ENCODE results near the gene KIAA1671. TPM values are rescaled to one million over a fixed set of nuclear protein-coding genes. Genes with fewer than 3 reads are reported as not detected.

The KIAA1671 gene
- total RNA-seq, 1 experiment from 2014 or later = 12.8 TPM

GRCh38 chr22:25023879-25024278, 71.4 kb downstream of the KIAA1671 start:
- intact Hi-C loops (cut with micrococcal nuclease; ENCODE audit: unreplicated experiment) = no loop called here
- no peaks in the 10 kb centered on the region for H3K9me3 ChIP-seq (ENCODE audit: low read depth, low read length, poor library complexity, severe bottlenecking)
- H3K4me1 ChIP-seq (ENCODE audit: insufficient read depth, low read length, poor library complexity, severe bottlenecking) = no peaks in the 10 kb centered on the region
- ChIA-PET CTCF (no interaction called here), POLR2A (ENCODE audit: low non-redundant PET) (interaction anchor here (0.7 kb wide), 1 partner anchor 137 kb away, joined by 3 read pairs; no protein-coding TSS in a partner anchor)
- BruUV-seq (replicated peaks) = no TSS peak
- H3K27ac ChIP-seq (ENCODE audit: low read depth, low read length, poor library complexity, severe bottlenecking) = no peak overlapping the region
- H3K4me3 ChIP-seq (ENCODE audit: low read depth, low read length, poor library complexity, severe bottlenecking) = no peak overlapping the region
- no peak for TF ChIP-seq CTCF (conservative IDR thresholded peaks at IDR 0.05; ENCODE audit: low read depth, low read length)
- TF ChIP-seq EZH2 (IDR thresholded peaks at IDR 0.05; ENCODE audit: borderline replicate concordance, low read depth, low read length, poor library complexity, severe bottlenecking) = no peak
- no peaks in the 10 kb centered on the region for H3K27me3 ChIP-seq (replicated peaks; ENCODE audit: insufficient read depth, low read depth, low read length, poor library complexity)
- DNase-seq (ENCODE audit: low spot score) = no peak
- no peaks in the 10 kb centered on the region for H3K36me3 ChIP-seq (ENCODE audit: insufficient read depth, low read length, poor library complexity, severe bottlenecking)

- Histone ChIP-seq H3K27me3 (replicated peaks; ENCODE audit: insufficient read depth, low read depth, low read length, poor library complexity) (no peaks in the 10 kb centered on the region), H3K4me1 (ENCODE audit: insufficient read depth, low read length, poor library complexity, severe bottlenecking) (no peaks in the 10 kb centered on the region), H3K36me3 (ENCODE audit: insufficient read depth, low read length, poor library complexity, severe bottlenecking) (no peaks in the 10 kb centered on the region), H3K9me3 (ENCODE audit: low read depth, low read length, poor library complexity, severe bottlenecking) (no peaks in the 10 kb centered on the region), H3K27ac (ENCODE audit: low read depth, low read length, poor library complexity, severe bottlenecking) (no peak overlapping the region), H3K4me3 (ENCODE audit: low read depth, low read length, poor library complexity, severe bottlenecking) (no peak overlapping the region)
- CTCF ChIA-PET = no interaction called here
- DNase-seq (ENCODE audit: low spot score) = no peak
- BruUV-seq (replicated peaks) = no TSS peak
- intact Hi-C loops (cut with micrococcal nuclease; ENCODE audit: unreplicated experiment) = no loop called here
- TF ChIP-seq CTCF (conservative IDR thresholded peaks at IDR 0.05; ENCODE audit: low read depth, low read length) (no peak), EZH2 (IDR thresholded peaks at IDR 0.05; ENCODE audit: borderline replicate concordance, low read depth, low read length, poor library complexity, severe bottlenecking) (no peak)
- POLR2A ChIA-PET (ENCODE audit: low non-redundant PET) = no interaction called here
Measured at GRCh38 chr22:25024895-25025294, 72.4 kb downstream of the KIAA1671 start.

- DNase-seq (ENCODE audit: low spot score) = no peak
- no peaks in the 10 kb centered on the region for H3K27me3 ChIP-seq (replicated peaks; ENCODE audit: insufficient read depth, low read depth, low read length, poor library complexity)
- no TSS peak for BruUV-seq (replicated peaks)
- no peaks in the 10 kb centered on the region for H3K4me1 ChIP-seq (ENCODE audit: insufficient read depth, low read length, poor library complexity, severe bottlenecking)
- H3K27ac ChIP-seq (ENCODE audit: low read depth, low read length, poor library complexity, severe bottlenecking) = no peak overlapping the region
- intact Hi-C loops (cut with micrococcal nuclease; ENCODE audit: unreplicated experiment) = no loop called here
- CTCF ChIA-PET = no interaction called here
- no peaks in the 10 kb centered on the region for H3K9me3 ChIP-seq (ENCODE audit: low read depth, low read length, poor library complexity, severe bottlenecking)
- no peak overlapping the region for H3K4me3 ChIP-seq (ENCODE audit: low read depth, low read length, poor library complexity, severe bottlenecking)
- POLR2A ChIA-PET (ENCODE audit: low non-redundant PET) = no interaction called here
- H3K36me3 ChIP-seq (ENCODE audit: insufficient read depth, low read length, poor library complexity, severe bottlenecking) = no peaks in the 10 kb centered on the region
- TF ChIP-seq CTCF (conservative IDR thresholded peaks at IDR 0.05; ENCODE audit: low read depth, low read length) (no peak), EZH2 (IDR thresholded peaks at IDR 0.05; ENCODE audit: borderline replicate concordance, low read depth, low read length, poor library complexity, severe bottlenecking) (no peak)
Measured at GRCh38 chr22:25025491-25026400, 73.2 kb downstream of the KIAA1671 start.

Measured in A673 (cell line).